Osteoblast (primary cell): ENCODE data around the gene SNAP25. TPM values are rescaled to one million over a fixed set of nuclear protein-coding genes. Genes with fewer than 3 reads are reported as not detected.

ENCODE experiments used
- DNase-seq: peaks from one replicate; pipeline ENCODE4 v3.0.0; 2011; ENCODE audit warnings: low spot score, mixed read lengths; ENCODE audit not compliant: insufficient read length; ENCODE audit errors: missing footprints
- H2AFZ ChIP-seq: 2 replicates; pipeline ENCODE4 v1.6.0; 2011; ENCODE audit warnings: mild to moderate bottlenecking, low read length
- H3K27ac ChIP-seq: 2 replicates; pipeline ENCODE4 v1.5.1; 2011; ENCODE audit warnings: mild to moderate bottlenecking, low read depth, low read length, moderate library complexity
- H3K27me3 ChIP-seq: 2 replicates; pipeline ENCODE4 v1.6.0; 2012; ENCODE audit warnings: mild to moderate bottlenecking, control low read depth, inconsistent platforms, low read length, moderate library complexity; ENCODE audit not compliant: insufficient read depth
- H3K36me3 ChIP-seq: 2 replicates; pipeline ENCODE4 v1.5.1; 2011; ENCODE audit warnings: mild to moderate bottlenecking, low read length, control low read depth, moderate library complexity; ENCODE audit not compliant: insufficient read depth
- H3K4me1 ChIP-seq: 2 replicates; pipeline ENCODE4 v1.5.1; 2011; ENCODE audit warnings: mild to moderate bottlenecking, low read length, control low read depth, moderate library complexity; ENCODE audit not compliant: insufficient read depth
- H3K4me2 ChIP-seq: 2 replicates; pipeline ENCODE4 v1.6.0; 2011; ENCODE audit warnings: mild to moderate bottlenecking, low read length; ENCODE audit not compliant: insufficient read depth
- H3K4me3 ChIP-seq: fragments of 200-600 bp; sonication (generic); 3 replicates; pipeline ENCODE4 v1.5.1; 2012; ENCODE audit warnings: mild to moderate bottlenecking, low read length, inconsistent platforms; ENCODE audit not compliant: insufficient read depth
- H3K79me2 ChIP-seq: 2 replicates; pipeline ENCODE4 v1.6.0; 2012; ENCODE audit warnings: mild to moderate bottlenecking, low read length, control low read depth, inconsistent platforms; ENCODE audit not compliant: insufficient read depth
- H3K9me3 ChIP-seq: 2 replicates; pipeline ENCODE4 v1.5.1; 2011; ENCODE audit warnings: low read depth, low read length, control low read depth
- H4K20me1 ChIP-seq: 2 replicates; pipeline ENCODE4 v1.6.0; 2012; ENCODE audit warnings: mild to moderate bottlenecking, low read length, control low read depth; ENCODE audit not compliant: insufficient read depth
- CTCF ChIP-seq: IDR thresholded peaks from 2 replicates; pipeline ENCODE4 v1.5.1; 2011; ENCODE audit warnings: mild to moderate bottlenecking, low read depth, low read length, moderate library complexity; ENCODE audit errors: extremely low read depth
- total RNA-seq: library from RNA; depleted of rRNA; stranded (reverse); fragments of >200 nt; gene quantifications from 2 replicates; pipeline ENCODE4 v1.2.3, GENCODE V29; 2012

Gene SNAP25
- total RNA-seq, 1 donor: 1.8 TPM

GRCh38 chr20:10291568-10292248 lies 73.1 kb downstream of the SNAP25 start:
- no peak overlapping the region for H3K4me2 ChIP-seq
- H2AFZ ChIP-seq: no peak overlapping the region
- TF ChIP-seq CTCF: no peak
- no peak for DNase-seq
- H3K36me3 ChIP-seq: no peaks in the 10 kb centered on the region
- no peaks in the 10 kb centered on the region for H4K20me1 ChIP-seq
- H3K27ac ChIP-seq: no peak overlapping the region
- H3K27me3 ChIP-seq: peaks cover 5% of the 10 kb centered on the region
- peaks cover 2% of the 10 kb centered on the region for H3K4me1 ChIP-seq
- no peaks in the 10 kb centered on the region for H3K9me3 ChIP-seq
- H3K4me3 ChIP-seq: no peak overlapping the region
- no peaks in the 10 kb centered on the region for H3K79me2 ChIP-seq

- Histone ChIP-seq H3K4me2 (no peak overlapping the region), H2AFZ (no peak overlapping the region), H3K4me3 (no peak overlapping the region), H3K36me3 (no peaks in the 10 kb centered on the region), H3K4me1 (no peaks in the 10 kb centered on the region), H3K27ac (no peak overlapping the region), H4K20me1 (no peaks in the 10 kb centered on the region), H3K79me2 (no peaks in the 10 kb centered on the region), H3K9me3 (no peaks in the 10 kb centered on the region), H3K27me3 (peaks cover 5% of the 10 kb centered on the region)
- DNase-seq: no peak
- no peak for TF ChIP-seq CTCF
Observed at GRCh38 chr20:10297223-10297622, 78.6 kb downstream of the SNAP25 start.

GRCh38 chr20:10297684-10298240 lies 79.1 kb downstream of the SNAP25 start:
- Histone ChIP-seq H3K9me3 (no peaks in the 10 kb centered on the region), H3K79me2 (no peaks in the 10 kb centered on the region), H2AFZ (no peak overlapping the region), H3K27me3 (peaks cover 5% of the 10 kb centered on the region), H3K4me1 (no peaks in the 10 kb centered on the region), H3K27ac (no peak overlapping the region), H4K20me1 (no peaks in the 10 kb centered on the region), H3K36me3 (no peaks in the 10 kb centered on the region), H3K4me2 (no peak overlapping the region), H3K4me3 (no peak overlapping the region)
- no peak for TF ChIP-seq CTCF
- no peak for DNase-seq

GRCh38 chr20:10300582-10301446 lies 82.2 kb downstream of the SNAP25 start:
- H4K20me1 ChIP-seq: no peaks in the 10 kb centered on the region
- no peak overlapping the region for H3K27ac ChIP-seq
- peaks cover 5% of the 10 kb centered on the region for H3K27me3 ChIP-seq

More at GRCh38 chr20:10300582-10301446, 82.2 kb downstream of the SNAP25 start:
- Histone ChIP-seq H2AFZ (no peak overlapping the region), H3K4me2 (no peak overlapping the region), H3K4me1 (peaks cover under 1% of the 10 kb centered on the region), H3K36me3 (no peaks in the 10 kb centered on the region), H3K79me2 (no peaks in the 10 kb centered on the region), H3K4me3 (no peak overlapping the region), H3K9me3 (no peaks in the 10 kb centered on the region)
- TF ChIP-seq CTCF: no peak
- no peak for DNase-seq
